Dermis blood vessel endothelial cell (primary cell): ENCODE data around the gene GALK1. TPM values are rescaled to one million over a fixed set of nuclear protein-coding genes. Genes with fewer than 3 reads are reported as not detected.
"Not testable (repeated sequence)": the region's sequence is repeated elsewhere in the genome, so short reads cannot be mapped to it uniquely, and the experiment has no call there.

Experiments
- DNase-seq: peaks from one replicate; pipeline ENCODE4 v3.0.0; 2010
- total RNA-seq: library from RNA; depleted of rRNA; stranded (reverse); fragments of >200 nt; gene quantifications from 2 replicates; pipeline ENCODE4 v1.2.3, GENCODE V29; 2014

Gene GALK1
- total RNA-seq, 1 donor from 2014 or later = 66.0 TPM

- DNase-seq = no peak
Observed at GRCh38 chr17:75783803-75784472, 18.9 kb upstream of the GALK1 start.

GRCh38 chr17:75783069-75783783 is 18.2 kb upstream of the GALK1 start:
- peak; percentile 75 for DNase-seq

- DNase-seq = no peak
Observed at GRCh38 chr17:75779987-75780889, 15.2 kb upstream of the GALK1 start.

- peak; percentile 100 for DNase-seq
Observed at GRCh38 chr17:75779250-75779986, 14.4 kb upstream of the GALK1 start.

- DNase-seq = no peak
Observed at GRCh38 chr17:75778861-75779249, 13.9 kb upstream of the GALK1 start.

GRCh38 chr17:75778066-75778860 is 13.3 kb upstream of the GALK1 start:
- DNase-seq = not testable (repeated sequence)

GRCh38 chr17:75777296-75777922 is 12.4 kb upstream of the GALK1 start:
- DNase-seq = no peak

- DNase-seq = no peak
Observed at GRCh38 chr17:75776386-75777295, 11.6 kb upstream of the GALK1 start.

GRCh38 chr17:75774991-75775668 is 10.1 kb upstream of the GALK1 start:
- DNase-seq = no peak

- no peak for DNase-seq
Observed at GRCh38 chr17:75774471-75774990, 9.5 kb upstream of the GALK1 start.

- DNase-seq = no peak
Observed at GRCh38 chr17:75773808-75774470, 8.9 kb upstream of the GALK1 start.

GRCh38 chr17:75773121-75773807 is 8.3 kb upstream of the GALK1 start:
- DNase-seq = no peak

GRCh38 chr17:75771334-75772281 is 6.6 kb upstream of the GALK1 start:
- DNase-seq = peak; percentile 64

GRCh38 chr17:75769536-75769935 is 4.5 kb upstream of the GALK1 start:
- no peak for DNase-seq

- DNase-seq = no peak
Observed at GRCh38 chr17:75767881-75768280, 2.9 kb upstream of the GALK1 start.

- no peak for DNase-seq
Observed at GRCh38 chr17:75765981-75766380, 989 bp upstream of the GALK1 start.

- DNase-seq = no peak
Observed at GRCh38 chr17:75764417-75764710, 628 bp downstream of the GALK1 start.
